NT2/D1 (cell line): ENCODE measurements around the gene TOLLIP.

Experiments
- YY1 ChIP-seq: IDR thresholded peaks from 2 replicates; pipeline ENCODE4 v1.6.1; 2011; ENCODE audit not compliant: insufficient read length, insufficient read depth
- ZNF274 ChIP-seq: IDR thresholded peaks from 2 replicates; pipeline ENCODE4 v1.6.1; 2011; ENCODE audit warnings: mild to moderate bottlenecking, low read depth, low read length

DNA sequence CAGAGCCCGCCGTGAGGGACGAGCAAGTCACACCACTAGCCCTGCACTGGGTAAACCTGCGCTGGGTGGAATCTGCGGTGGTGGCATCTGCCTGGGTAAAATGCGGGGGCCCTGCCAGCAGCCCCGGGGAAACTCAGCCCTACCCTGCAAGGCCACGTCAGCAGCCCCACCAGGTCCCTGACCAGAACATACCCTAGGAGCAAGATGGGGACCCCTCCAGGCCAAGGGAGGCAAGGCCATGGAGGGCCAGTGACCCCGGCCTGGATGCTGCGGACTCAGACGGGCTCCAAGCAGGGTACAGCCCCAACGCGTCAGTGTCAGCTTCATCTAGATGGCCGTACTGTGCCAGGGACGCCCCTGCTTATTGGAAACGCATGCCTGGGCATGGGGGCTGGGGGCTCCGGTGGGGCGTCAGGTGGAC, 26.3 kb downstream of the TOLLIP start:
- TF ChIP-seq ZNF274 (no peak), YY1 (no peak)
